ENCODE results near the gene SEMA6A. TPM values are rescaled to one million over a fixed set of nuclear protein-coding genes. Genes with fewer than 3 reads are reported as not detected.

Gene SEMA6A
- total RNA-seq, 1 donor from 2014 or later: 84.2 TPM

GRCh38 chr5:116475338-116475737 is 99.3 kb downstream of the SEMA6A start:
- no peak for TF ChIP-seq CTCF (conservative IDR thresholded peaks at IDR 0.05)
- H3K27me3 Mint-ChIP-seq: no peaks in the 10 kb centered on the region
- H3K9me3 Mint-ChIP-seq: peaks cover 6% of the 10 kb centered on the region
- H3K36me3 Mint-ChIP-seq: peaks cover 65% of the 10 kb centered on the region
- H3K4me1 Mint-ChIP-seq (ENCODE audit: unreplicated experiment): no peaks in the 10 kb centered on the region
- DNase-seq (ENCODE audit: extremely low spot score, unreplicated experiment): no peak
- no peak overlapping the region for H3K27ac Mint-ChIP-seq
- H3K4me3 Mint-ChIP-seq: no peak overlapping the region

- Mint-ChIP-seq H3K27me3 (no peaks in the 10 kb centered on the region), H3K27ac (no peak overlapping the region), H3K36me3 (peaks cover 70% of the 10 kb centered on the region), H3K9me3 (peaks cover 6% of the 10 kb centered on the region), H3K4me3 (no peak overlapping the region), H3K4me1 (ENCODE audit: unreplicated experiment) (no peaks in the 10 kb centered on the region)
- no peak for DNase-seq (ENCODE audit: extremely low spot score, unreplicated experiment)
- no peak for TF ChIP-seq CTCF (conservative IDR thresholded peaks at IDR 0.05)
Measured at GRCh38 chr5:116473706-116474105, 100.9 kb downstream of the SEMA6A start.

DNA sequence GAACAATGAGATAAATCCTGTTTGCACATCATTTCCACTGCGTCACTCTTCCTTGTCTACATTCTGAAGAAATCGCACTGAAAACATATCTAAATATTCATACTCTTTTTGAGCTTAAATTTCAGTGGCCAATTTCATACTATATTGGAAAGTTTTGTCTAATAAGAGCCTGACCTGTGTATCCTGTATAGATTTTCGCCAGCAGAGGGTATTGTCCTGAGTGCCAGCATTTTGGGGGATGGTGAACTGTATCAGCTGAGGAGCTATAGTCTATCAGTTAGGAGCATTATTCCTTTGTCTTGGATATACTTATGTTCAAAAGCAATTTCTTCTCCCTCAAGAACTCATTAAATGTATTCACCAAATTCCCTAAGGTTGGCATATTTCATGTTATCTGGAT is 102.3 kb downstream of the SEMA6A start:
- H3K9me3 Mint-ChIP-seq: no peaks in the 10 kb centered on the region
- peak; percentile 39 for TF ChIP-seq CTCF (conservative IDR thresholded peaks at IDR 0.05)
- no peaks in the 10 kb centered on the region for H3K4me1 Mint-ChIP-seq (ENCODE audit: unreplicated experiment)
- no peaks in the 10 kb centered on the region for H3K27me3 Mint-ChIP-seq
- H3K36me3 Mint-ChIP-seq: peaks cover 68% of the 10 kb centered on the region
- no peak for DNase-seq (ENCODE audit: extremely low spot score, unreplicated experiment)
- no peak overlapping the region for H3K27ac Mint-ChIP-seq
- no peak overlapping the region for H3K4me3 Mint-ChIP-seq

- H3K27ac Mint-ChIP-seq: no peak overlapping the region
- no peak overlapping the region for H3K4me3 Mint-ChIP-seq
- H3K4me1 Mint-ChIP-seq (ENCODE audit: unreplicated experiment): peaks cover 6% of the 10 kb centered on the region
- TF ChIP-seq CTCF (conservative IDR thresholded peaks at IDR 0.05): no peak
- H3K36me3 Mint-ChIP-seq: peaks cover 75% of the 10 kb centered on the region
- H3K27me3 Mint-ChIP-seq: no peaks in the 10 kb centered on the region
- H3K9me3 Mint-ChIP-seq: no peaks in the 10 kb centered on the region
- DNase-seq (ENCODE audit: extremely low spot score, unreplicated experiment): no peak
Measured at GRCh38 chr5:116469631-116470030, 105.0 kb downstream of the SEMA6A start.

- no peak overlapping the region for H3K4me3 Mint-ChIP-seq
- no peak overlapping the region for H3K27ac Mint-ChIP-seq
- no peak for DNase-seq (ENCODE audit: extremely low spot score, unreplicated experiment)
- no peaks in the 10 kb centered on the region for H3K9me3 Mint-ChIP-seq
- no peak for TF ChIP-seq CTCF (conservative IDR thresholded peaks at IDR 0.05)
- H3K4me1 Mint-ChIP-seq (ENCODE audit: unreplicated experiment): peaks cover 13% of the 10 kb centered on the region
- H3K36me3 Mint-ChIP-seq: peaks cover 81% of the 10 kb centered on the region
- H3K27me3 Mint-ChIP-seq: no peaks in the 10 kb centered on the region
Measured at GRCh38 chr5:116468583-116468982, 106.0 kb downstream of the SEMA6A start.

DNA sequence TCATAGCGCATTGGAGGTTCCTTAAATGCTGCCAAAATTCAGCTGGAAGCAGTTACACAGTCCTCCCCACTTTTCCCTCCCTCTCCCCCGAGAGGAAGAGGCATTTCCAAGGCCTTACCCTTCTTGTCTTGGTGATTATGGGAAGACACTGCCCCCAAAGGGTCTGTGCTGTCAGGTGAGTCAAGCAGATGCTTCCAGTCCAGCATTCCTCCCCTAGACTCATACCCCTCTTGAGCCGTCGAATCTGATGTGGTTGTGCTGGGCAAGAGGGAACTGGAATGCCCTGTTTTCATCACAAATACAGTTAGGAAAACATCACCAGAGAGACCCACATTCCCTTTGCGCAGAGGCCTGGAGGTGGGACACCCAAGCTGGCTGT is 107.2 kb downstream of the SEMA6A start:
- no peak for TF ChIP-seq CTCF (conservative IDR thresholded peaks at IDR 0.05)
- Mint-ChIP-seq H3K36me3 (peaks cover 73% of the 10 kb centered on the region), H3K4me3 (no peak overlapping the region), H3K4me1 (ENCODE audit: unreplicated experiment) (peaks cover 13% of the 10 kb centered on the region), H3K9me3 (no peaks in the 10 kb centered on the region), H3K27ac (no peak overlapping the region), H3K27me3 (no peaks in the 10 kb centered on the region)
- no peak for DNase-seq (ENCODE audit: extremely low spot score, unreplicated experiment)

Measured in type B pancreatic cell (in vitro differentiated cells).